Endothelial cell of umbilical vein (primary cell): ENCODE data around the gene VAV2. TPM values are rescaled to one million over a fixed set of nuclear protein-coding genes. Genes with fewer than 3 reads are reported as not detected.

Source experiments
- BruUV-seq: library from RNA; stranded (reverse); fragments of 400-500 nt; replicated peaks from 2 replicates; lab custom pipeline; 2021; lab: Mats Ljungman, UMichigan
- CTCF ChIA-PET: fragments of 300-600, 350-600 bp; sonication (Branson Sonifier 250); formaldehyde crosslinking; loops from one replicate; lab custom pipeline; 2021; ENCODE audit warnings: antibody characterized with exemption, inconsistent platforms; lab: Charles Lee
- POLR2A ChIA-PET: fragments of 300-600, 350-600 bp; sonication (Branson Sonifier 250); formaldehyde crosslinking; loops from one replicate; lab custom pipeline; 2021; ENCODE audit warnings: antibody characterized with exemption, inconsistent platforms; lab: Charles Lee
- DNase-seq: peaks from one replicate; pipeline ENCODE4 v3.0.0-alpha.2; 2011; ENCODE audit warnings: low read depth, low spot score
- FAIRE-seq: peaks from 2 replicates; lab custom pipeline; 2011; peaks lifted over from hg19 to GRCh38; lab: Jason Lieb, UNC
- H2AFZ ChIP-seq: 2 replicates; pipeline ENCODE4 v1.6.0; 2012; ENCODE audit warnings: low read depth, low read length, control low read depth, inconsistent platforms
- H3K27ac ChIP-seq: 2 replicates; pipeline ENCODE4 v1.5.1; 2011; ENCODE audit warnings: low read depth, mild to moderate bottlenecking, control low read depth, low read length, moderate library complexity; ENCODE audit not compliant: insufficient read depth
- H3K27me3 ChIP-seq, 2 experiments: 2 replicates each; pipeline versions ENCODE4 v1.6.0 to v1.6.1; 2011; ENCODE audit warnings: low read length in 2 of 2, mixed read lengths in 1 of 2; ENCODE audit not compliant: control insufficient read depth in 2 of 2, insufficient read depth in 2 of 2
- H3K36me3 ChIP-seq, 2 experiments: 2 replicates in 1 of 2; 3 replicates in 1 of 2; pipeline ENCODE4 v1.5.1; 2011; ENCODE audit warnings: low read length in 2 of 2, mild to moderate bottlenecking in 1 of 2, moderate library complexity in 1 of 2; ENCODE audit not compliant: control insufficient read depth in 2 of 2, insufficient read depth in 2 of 2; ENCODE audit errors: extremely low read depth in 1 of 2
- H3K4me1 ChIP-seq: 3 replicates; pipeline ENCODE4 v1.5.1; 2011; ENCODE audit warnings: mild to moderate bottlenecking, low read length; ENCODE audit not compliant: control insufficient read depth, insufficient read depth; ENCODE audit errors: extremely low read depth
- H3K4me2 ChIP-seq: 2 replicates; pipeline ENCODE4 v1.6.1; 2011; ENCODE audit warnings: low read length, control low read depth, mixed read lengths; ENCODE audit not compliant: insufficient read depth
- H3K4me3 ChIP-seq, 3 experiments: fragments of 200-600 bp in 1 of 3; sonication (generic), shearing (Covaris generic) in 1 of 3; replicated peaks in 1 of 3; 2 replicates each; pipeline ENCODE4 v1.5.1; 2011 to 2016; ENCODE audit warnings: control low read depth in 3 of 3, low read length in 3 of 3, mild to moderate bottlenecking in 2 of 3, inconsistent platforms in 1 of 3, low read depth in 1 of 3, moderate library complexity in 1 of 3; ENCODE audit not compliant: insufficient read depth in 1 of 3
- H3K79me2 ChIP-seq: 2 replicates; pipeline ENCODE4 v1.6.0; 2012; ENCODE audit warnings: low read length, inconsistent platforms; ENCODE audit not compliant: control insufficient read depth, insufficient read depth
- H3K9ac ChIP-seq: replicated peaks from 2 replicates; pipeline ENCODE3; 2011; ENCODE audit warnings: low read length, control low read depth; ENCODE audit not compliant: insufficient read depth; ENCODE audit errors: extremely low read depth
- H3K9me1 ChIP-seq: replicated peaks from 3 replicates; pipeline ENCODE4 v1.6.0; 2011; ENCODE audit warnings: mild to moderate bottlenecking, low read length; ENCODE audit not compliant: control insufficient read depth, insufficient read depth; ENCODE audit errors: extremely low read depth
- H3K9me3 ChIP-seq: replicated peaks from 2 replicates; pipeline ENCODE4 v1.5.1; 2012; ENCODE audit warnings: low read length, inconsistent platforms; ENCODE audit not compliant: control insufficient read depth, insufficient read depth
- H4K20me1 ChIP-seq: replicated peaks from 2 replicates; pipeline ENCODE3; 2011; ENCODE audit warnings: mild to moderate bottlenecking, low read length; ENCODE audit not compliant: control insufficient read depth, insufficient read depth; ENCODE audit errors: extremely low read depth
- CTCF ChIP-seq, 2 donors: IDR thresholded peaks; 1 replicate in 1 of 2; 2 replicates in 1 of 2; pipeline ENCODE4 v1.5.1; 2011; ENCODE audit warnings: low read length in 2 of 2, mild to moderate bottlenecking in 2 of 2, moderate library complexity in 2 of 2, control low read depth in 1 of 2, inconsistent platforms in 1 of 2, low read depth in 1 of 2; ENCODE audit not compliant: insufficient read depth in 1 of 2; ENCODE audit errors: extremely low read depth in 1 of 2
- EZH2 ChIP-seq: IDR thresholded peaks from 2 replicates; pipeline ENCODE4 v1.6.1; 2012; ENCODE audit warnings: borderline replicate concordance, low read depth, mild to moderate bottlenecking, moderate library complexity, low read length, inconsistent platforms; ENCODE audit not compliant: severe bottlenecking
- FOS ChIP-seq: IDR thresholded peaks from 2 replicates; pipeline ENCODE4 v1.6.1; 2011; ENCODE audit warnings: mild to moderate bottlenecking, low read length, moderate library complexity, borderline replicate concordance; ENCODE audit not compliant: insufficient read depth
- GATA2 ChIP-seq: IDR thresholded peaks from 2 replicates; pipeline ENCODE4 v1.7.0; 2011; ENCODE audit warnings: low read depth, mild to moderate bottlenecking, moderate library complexity, mixed read lengths, low read length; ENCODE audit not compliant: insufficient read length, insufficient read depth
- JUN ChIP-seq: IDR thresholded peaks from 2 replicates; pipeline ENCODE4 v1.6.1; 2011; ENCODE audit warnings: borderline replicate concordance, low read depth; ENCODE audit not compliant: insufficient read length, insufficient read depth
- MAX ChIP-seq: IDR thresholded peaks from 2 replicates; pipeline ENCODE4 v1.6.1; 2011; ENCODE audit not compliant: insufficient read depth, insufficient read length
- MYC ChIP-seq: IDR thresholded peaks from one replicate; pipeline ENCODE4 v1.6.1; 2011; ENCODE audit warnings: mild to moderate bottlenecking, low read depth, low read length
- POLR2A ChIP-seq: IDR thresholded peaks from 2 replicates; pipeline ENCODE4 v1.6.1; 2012; ENCODE audit warnings: low read depth, mild to moderate bottlenecking, control low read depth, low read length
- POLR2AphosphoS5 ChIP-seq: IDR thresholded peaks from 2 replicates; pipeline ENCODE4 v1.6.1; 2012; ENCODE audit warnings: low read depth, mild to moderate bottlenecking, control low read depth, low read length, moderate library complexity; ENCODE audit not compliant: insufficient read depth
- dilution Hi-C: fragments of 300-500 bp; cut with MboI; formaldehyde crosslinking; loops from one replicate; pipeline ENCODE4 v1.15.0; 2019; ENCODE audit warnings: low sequenced_read_pairs; ENCODE audit not compliant: extremely low pct_ligation_motif_present
- intact Hi-C: fragments of 100-400 bp; cut with micrococcal nuclease; formaldehyde crosslinking; loops from one replicate; pipeline ENCODE4 v1.10.0; 2022
- polyA plus RNA-seq, 4 experiments: library from polyadenylated mRNA; depleted of rRNA in 3 of 4; stranded (reverse) in 3 of 4; unstranded in 1 of 4; fragments of >200 nt; gene quantifications; 2 replicates each; pipeline versions ENCODE4 v1.2.1 to v1.2.3, GENCODE V29; 2011 to 2012; ENCODE audit warnings: missing spikeins in 1 of 4
- total RNA-seq: library from RNA; stranded (reverse); gene quantifications from 2 replicates; pipeline ENCODE4 v1.2.3, GENCODE V29; 2021

VAV2 gene
- total and polyA plus RNA-seq, 2 donors (not counting 3 experiments of a cell fraction or from before 2014, with no cell fraction given) = 10.6 to 30.6 TPM

DNA sequence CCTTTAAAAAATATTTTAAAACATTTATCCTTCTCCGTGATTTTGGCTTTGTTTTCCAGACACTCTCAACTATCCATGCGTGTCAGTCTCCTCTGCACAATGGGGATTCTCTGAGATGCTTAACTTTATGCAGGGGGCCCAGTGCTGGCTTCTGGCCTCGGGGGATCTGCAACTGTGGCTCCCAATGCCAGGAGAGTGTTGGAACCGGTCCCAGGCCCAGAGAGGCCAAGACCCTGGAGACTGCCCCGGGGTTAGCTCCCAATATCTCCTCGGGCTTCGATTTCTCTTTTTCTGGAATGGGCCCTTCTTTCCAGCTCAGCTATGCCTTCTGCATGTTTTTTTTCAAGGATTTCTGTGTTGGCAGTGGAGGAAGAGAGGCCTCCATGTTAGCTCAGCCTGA is 233.9 kb downstream of the VAV2 start:
- TF ChIP-seq MAX = no peak
- no peak for TF ChIP-seq GATA2
- TF ChIP-seq POLR2AphosphoS5 = no peak
- no peak for TF ChIP-seq POLR2A
- no peak for TF ChIP-seq EZH2
- no peak for TF ChIP-seq JUN
- TF ChIP-seq MYC = no peak
- TF ChIP-seq CTCF (IDR thresholded peaks at IDR 0.05; ENCODE audit: extremely low read depth in 1 of 2, insufficient read depth in 1 of 2, low read depth in 1 of 2, low read length in 2 of 2) = no peak
- TF ChIP-seq FOS = no peak
- no peak overlapping the region for H3K9ac ChIP-seq
- no peaks in the 10 kb centered on the region for H4K20me1 ChIP-seq
- CTCF ChIA-PET = interaction anchor here (1.0 to 2.4 kb wide), 2 partner anchors 15 kb away, joined by 3 to 8 read pairs; no protein-coding TSS in a partner anchor
- POLR2A ChIA-PET = no interaction called here
- intact Hi-C loops (no loop called here), dilution Hi-C loops (no loop called here)
- no peak overlapping the region for H3K27ac ChIP-seq
- no peak overlapping the region for H3K4me2 ChIP-seq
- H3K79me2 ChIP-seq = no peaks in the 10 kb centered on the region
- H3K27me3 ChIP-seq = peaks cover 0 to under 1% of the 10 kb centered on the region in 2 experiments
- no peaks in the 10 kb centered on the region for H3K9me1 ChIP-seq
- H2AFZ ChIP-seq = no peak overlapping the region
- FAIRE-seq (no peak), DNase-seq (no peak)
- no TSS peak for BruUV-seq
- H3K4me1 ChIP-seq = no peaks in the 10 kb centered on the region
- no peaks in the 10 kb centered on the region for H3K36me3 ChIP-seq
- no peaks in the 10 kb centered on the region for H3K9me3 ChIP-seq
- H3K4me3 ChIP-seq = no peak overlapping the region
